HG03521 (cell line): ENCODE measurements around the gene PYY.

Experiments
- ATAC-seq: cut with Tn5 transposase; IDR thresholded peaks from one replicate; pipeline ENCODE4 v1.9.1; 2021; ENCODE audit warnings: mild to moderate bottlenecking, moderate library complexity; ENCODE audit not compliant: unreplicated experiment

Gene PYY

GRCh38 chr17:43917348-43918025 lies 36.3 kb downstream of the PYY start:
- no peak for ATAC-seq

GRCh38 chr17:43917016-43917347 lies 36.8 kb downstream of the PYY start:
- no peak for ATAC-seq

- no peak for ATAC-seq
Measured at GRCh38 chr17:43916385-43916784, 37.4 kb downstream of the PYY start.

- no peak for ATAC-seq
Measured at GRCh38 chr17:43915559-43915958, 38.2 kb downstream of the PYY start.

GRCh38 chr17:43914451-43914850 lies 39.3 kb downstream of the PYY start:
- no peak for ATAC-seq

- ATAC-seq = no peak
Measured at GRCh38 chr17:43913584-43913983, 40.2 kb downstream of the PYY start.

- ATAC-seq = no peak
Measured at GRCh38 chr17:43912635-43913304, 41.0 kb downstream of the PYY start.

GRCh38 chr17:43911904-43912303 lies 41.8 kb downstream of the PYY start:
- ATAC-seq = no peak

GRCh38 chr17:43909537-43910231 lies 44.1 kb downstream of the PYY start:
- ATAC-seq = no peak

- ATAC-seq = no peak
Measured at GRCh38 chr17:43907998-43908721, 45.6 kb downstream of the PYY start.

GRCh38 chr17:43907425-43907981 lies 46.2 kb downstream of the PYY start, which contains the start of gene MPP2:
Gene MPP2 (minus strand): TSS chr17:43907536. CDS start chr17:43904460, 3,076 bp downstream.
- ATAC-seq = no peak

GRCh38 chr17:43906951-43907424 lies 46.8 kb downstream of the PYY start:
- ATAC-seq = no peak

GRCh38 chr17:43905985-43906852 lies 47.5 kb downstream of the PYY start:
- no peak for ATAC-seq

- no peak for ATAC-seq
Measured at GRCh38 chr17:43905400-43905984, 48.2 kb downstream of the PYY start.
